GM18502 (cell line): ENCODE data around the gene ETDC.
"Not testable (repeated sequence)": the region's sequence is repeated elsewhere in the genome, so short reads cannot be mapped to it uniquely, and the experiment has no call there.

ENCODE experiments used
- ATAC-seq: cut with Tn5 transposase; IDR thresholded peaks from one replicate; pipeline ENCODE4 v1.9.1; 2021; ENCODE audit warnings: mild to moderate bottlenecking; ENCODE audit not compliant: unreplicated experiment, poor library complexity

The ETDC gene

GRCh38 chrX:135309430-135309923, at the start of gene ETDC:
ETDC (plus strand) TSS chrX:135309480; CDS start chrX:135309480, 0 bp downstream.
- ATAC-seq = no peak

DNA sequence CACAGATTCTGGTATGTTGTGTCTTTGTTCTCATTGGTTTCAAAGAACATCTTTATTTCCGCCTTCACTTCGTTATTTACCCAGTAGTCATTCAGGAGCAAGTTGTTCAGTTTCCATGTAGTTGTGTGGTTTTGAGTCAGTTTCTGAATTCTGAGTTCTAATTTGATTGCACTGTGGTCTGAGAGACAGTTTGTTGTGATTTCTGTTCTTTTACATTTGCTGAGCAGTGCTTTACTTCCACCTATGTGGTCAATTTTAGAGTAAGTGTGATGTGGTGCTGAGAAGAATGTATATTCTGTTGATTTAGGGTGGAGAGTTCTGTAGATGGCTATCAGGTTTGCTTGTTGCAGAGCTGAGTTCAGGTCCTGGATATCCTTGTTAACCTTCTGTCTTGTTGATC, 48.3 kb upstream of the ETDC start:
- not testable (repeated sequence) for ATAC-seq

DNA sequence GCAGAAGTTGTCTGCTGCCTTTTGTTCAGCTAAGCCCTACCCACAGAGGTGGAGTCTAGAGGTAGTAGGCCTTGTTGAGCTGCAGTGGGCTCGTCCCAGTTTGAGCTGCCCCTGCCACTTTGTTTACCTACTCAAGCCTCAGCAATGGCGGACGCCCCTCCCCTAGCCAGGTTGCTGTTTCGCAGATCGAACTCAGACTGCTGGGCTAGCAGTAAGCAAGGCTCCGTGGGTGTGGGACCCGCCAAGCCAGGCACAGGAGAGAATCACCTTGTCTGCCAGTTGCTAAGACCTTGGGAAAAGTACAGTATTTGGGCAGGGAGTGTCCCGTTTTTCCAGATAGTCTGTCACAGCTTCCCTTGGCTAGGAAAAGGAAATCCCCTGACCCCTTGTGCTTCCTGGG, 45.9 kb upstream of the ETDC start:
- ATAC-seq = not testable (repeated sequence)

GRCh38 chrX:135264206-135264605, 45.1 kb upstream of the ETDC start:
- no peak for ATAC-seq

DNA sequence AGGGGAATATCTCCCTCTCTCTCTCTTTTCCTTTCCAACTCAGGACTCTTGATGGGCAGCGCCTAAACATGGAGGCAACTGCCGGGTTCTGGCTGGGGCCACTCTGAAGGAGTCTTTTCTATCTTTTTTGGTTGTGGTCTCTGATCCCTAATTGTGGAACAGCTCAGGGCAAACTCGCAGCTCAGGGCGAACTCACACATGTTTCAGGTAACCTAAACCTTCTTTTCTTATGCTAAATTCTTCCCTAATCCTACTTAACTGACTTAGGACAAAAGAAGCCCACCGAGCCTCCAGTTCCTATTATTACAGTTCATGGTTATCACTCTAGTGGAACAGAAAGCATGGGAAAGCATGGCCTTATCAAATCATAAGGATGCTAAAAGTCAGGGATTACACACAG, 36.1 kb upstream of the ETDC start:
- no peak for ATAC-seq

GRCh38 chrX:135275973-135276372, 33.3 kb upstream of the ETDC start:
- ATAC-seq = no peak

- ATAC-seq = no peak
Measured at GRCh38 chrX:135287266-135287823, 21.9 kb upstream of the ETDC start.

DNA sequence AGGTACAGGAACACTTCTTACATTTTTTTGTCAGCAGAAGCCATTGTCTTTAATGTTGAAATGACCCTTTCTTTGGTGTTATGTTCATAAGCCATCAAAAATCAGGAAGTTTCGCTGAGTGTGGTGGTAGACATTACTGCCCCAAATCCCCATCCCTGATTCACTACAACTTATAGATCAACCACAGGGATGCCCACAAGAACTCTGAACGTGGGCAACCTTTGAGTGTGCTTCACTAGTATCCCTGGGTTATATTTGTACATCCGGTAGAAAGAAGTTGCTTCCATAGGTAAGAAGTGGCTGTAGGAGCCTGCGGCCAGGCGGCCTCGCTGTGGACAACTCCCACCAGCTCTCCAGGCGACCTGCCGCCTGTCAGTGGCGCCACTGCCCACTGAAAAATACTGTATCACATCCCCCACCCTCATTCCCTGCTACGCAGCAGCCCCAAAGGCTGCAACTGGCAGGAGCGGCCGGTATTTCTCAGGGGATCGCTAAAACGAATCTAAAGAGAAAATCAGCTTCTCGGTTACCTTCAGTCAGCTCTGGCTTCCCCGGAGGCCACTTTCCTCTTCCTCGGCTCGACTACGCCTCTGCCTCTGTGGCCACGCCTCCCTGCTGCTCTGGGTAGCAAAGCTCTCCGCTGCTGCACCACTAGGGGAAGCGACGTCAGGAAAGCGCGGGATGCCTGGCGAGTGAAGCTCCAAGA, 13.9 kb upstream of the ETDC start:
- peak; percentile 100 for ATAC-seq

DNA sequence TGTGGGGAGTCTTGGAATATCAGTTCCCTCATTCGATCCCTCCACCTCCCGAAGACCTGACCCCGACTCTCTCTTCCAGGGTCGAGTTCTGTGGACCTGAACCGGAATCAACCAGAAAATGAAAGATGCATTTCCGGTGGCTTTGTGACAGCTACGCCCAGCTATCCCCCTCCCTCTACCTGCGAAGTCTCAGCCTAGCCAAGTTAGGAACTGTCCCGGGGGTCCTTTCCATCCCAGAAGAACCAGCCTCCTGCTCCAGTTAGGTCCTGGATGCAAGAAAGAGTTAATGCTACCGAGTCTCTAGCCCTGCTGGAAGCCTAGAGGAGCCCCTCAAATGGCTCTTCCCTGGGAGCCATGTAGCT, 13.4 kb upstream of the ETDC start:
- peak; percentile 73 for ATAC-seq

DNA sequence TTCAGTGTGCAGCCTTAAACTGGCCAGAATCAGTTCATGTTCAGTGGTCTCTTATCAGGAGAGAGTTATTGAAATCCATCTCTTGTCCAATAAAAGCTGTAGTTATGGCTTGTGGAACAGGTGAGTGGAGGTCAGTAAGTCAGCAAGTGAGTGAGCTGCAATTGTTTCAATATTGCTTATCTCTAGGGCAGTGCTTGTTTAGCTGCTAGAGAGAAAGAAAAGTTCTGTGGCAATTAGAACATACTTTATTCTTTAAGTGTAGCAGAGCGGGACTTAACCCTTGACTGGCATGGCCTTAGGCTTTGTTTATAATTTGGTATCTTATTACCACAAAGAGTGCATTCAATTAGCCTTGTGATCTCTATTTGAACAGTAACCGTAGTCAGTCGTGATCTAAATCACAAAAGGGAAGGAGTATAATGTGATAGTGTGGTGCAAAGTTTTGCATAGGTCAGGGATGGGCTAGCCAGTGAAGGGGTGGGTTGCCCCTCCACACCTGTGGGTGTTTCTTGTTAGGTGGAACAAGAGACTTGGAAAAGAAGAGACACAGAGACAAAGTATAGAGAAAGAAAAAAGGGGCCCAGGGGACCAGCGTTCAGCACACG, 6.9 kb upstream of the ETDC start:
- ATAC-seq = no peak

DNA sequence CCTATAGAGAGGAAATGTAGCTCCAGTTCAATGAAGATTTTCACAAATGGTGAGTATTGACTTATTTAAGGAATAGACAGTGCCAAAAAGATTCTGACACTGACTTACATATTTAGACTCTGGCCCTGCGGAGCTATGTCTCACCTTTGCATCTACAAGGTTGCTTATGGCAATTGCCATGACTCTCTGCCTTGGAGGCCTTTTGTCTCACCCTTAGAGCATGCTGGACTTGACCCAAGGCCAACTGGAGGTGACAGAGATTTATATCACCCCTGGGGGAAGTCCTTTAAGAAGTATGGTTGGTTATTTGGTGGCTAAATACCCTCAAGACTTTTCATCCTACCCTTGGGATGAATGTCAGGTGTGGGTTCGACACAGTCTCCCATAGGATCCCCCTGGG, 4.5 kb upstream of the ETDC start:
- no peak for ATAC-seq

DNA sequence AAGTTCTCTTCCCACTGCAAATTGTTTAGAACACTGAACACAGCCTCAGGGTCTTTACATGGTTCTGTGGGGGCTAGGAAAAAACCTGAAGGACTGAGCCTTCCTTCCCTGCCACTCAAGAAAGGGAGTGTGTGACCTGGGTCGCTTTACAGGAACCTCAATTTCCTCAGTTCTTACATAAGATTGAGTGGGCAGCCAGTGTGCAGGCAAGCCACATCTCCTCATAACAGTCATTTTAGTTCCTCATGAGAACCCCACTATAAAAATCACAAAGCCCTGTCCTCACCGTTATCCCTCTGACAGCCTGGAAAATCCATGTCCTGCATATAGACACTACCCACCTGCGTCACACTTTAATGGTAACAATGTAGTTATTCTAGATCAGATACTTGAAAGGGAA, 2.1 kb upstream of the ETDC start:
- ATAC-seq = no peak

DNA sequence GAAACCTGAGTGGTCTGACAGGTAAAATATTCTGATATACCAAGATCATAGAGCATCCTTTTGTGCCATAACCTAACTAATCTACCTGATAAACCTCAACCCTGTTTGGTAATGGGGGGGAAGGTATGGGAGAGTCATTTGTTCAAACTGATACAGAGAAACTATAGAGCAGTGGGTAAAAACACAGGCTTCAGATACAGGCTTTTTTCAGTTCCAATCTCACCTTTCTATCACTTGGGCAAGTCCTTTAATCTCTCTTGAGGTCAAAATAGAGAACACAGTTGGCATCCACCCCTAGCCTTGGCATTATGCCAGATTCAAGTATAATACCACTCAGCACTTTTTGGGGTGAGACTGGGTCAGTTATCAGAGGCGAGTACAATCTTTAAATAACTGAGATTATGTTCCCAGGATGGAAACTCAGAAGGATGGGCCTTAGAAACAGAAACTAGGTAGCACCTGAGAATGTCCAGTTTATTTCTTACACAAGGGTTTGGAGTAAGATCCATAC, 880 bp upstream of the ETDC start:
- ATAC-seq = no peak

GRCh38 chrX:135315864-135316263, 6.6 kb downstream of the ETDC start:
- ATAC-seq = peak; percentile 56

DNA sequence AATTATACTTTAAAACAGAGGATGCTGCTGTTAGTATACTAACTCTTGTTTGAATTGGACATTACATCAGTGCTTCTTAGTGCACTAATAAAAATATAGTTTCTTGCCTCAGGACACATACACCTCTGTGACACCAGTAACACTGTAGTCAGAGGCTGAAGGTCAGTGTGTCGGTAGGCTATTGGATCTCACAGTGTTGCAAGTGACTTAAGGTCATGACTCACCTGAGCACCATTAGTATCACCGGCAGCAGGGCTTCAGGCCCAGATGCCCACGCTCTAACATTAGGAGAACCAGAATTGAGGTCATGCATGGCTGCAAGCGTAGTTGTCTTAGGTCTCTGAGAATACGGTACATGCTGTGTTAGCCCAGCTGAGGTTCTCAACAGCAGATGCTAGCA, 15.2 kb downstream of the ETDC start:
- ATAC-seq = no peak

DNA sequence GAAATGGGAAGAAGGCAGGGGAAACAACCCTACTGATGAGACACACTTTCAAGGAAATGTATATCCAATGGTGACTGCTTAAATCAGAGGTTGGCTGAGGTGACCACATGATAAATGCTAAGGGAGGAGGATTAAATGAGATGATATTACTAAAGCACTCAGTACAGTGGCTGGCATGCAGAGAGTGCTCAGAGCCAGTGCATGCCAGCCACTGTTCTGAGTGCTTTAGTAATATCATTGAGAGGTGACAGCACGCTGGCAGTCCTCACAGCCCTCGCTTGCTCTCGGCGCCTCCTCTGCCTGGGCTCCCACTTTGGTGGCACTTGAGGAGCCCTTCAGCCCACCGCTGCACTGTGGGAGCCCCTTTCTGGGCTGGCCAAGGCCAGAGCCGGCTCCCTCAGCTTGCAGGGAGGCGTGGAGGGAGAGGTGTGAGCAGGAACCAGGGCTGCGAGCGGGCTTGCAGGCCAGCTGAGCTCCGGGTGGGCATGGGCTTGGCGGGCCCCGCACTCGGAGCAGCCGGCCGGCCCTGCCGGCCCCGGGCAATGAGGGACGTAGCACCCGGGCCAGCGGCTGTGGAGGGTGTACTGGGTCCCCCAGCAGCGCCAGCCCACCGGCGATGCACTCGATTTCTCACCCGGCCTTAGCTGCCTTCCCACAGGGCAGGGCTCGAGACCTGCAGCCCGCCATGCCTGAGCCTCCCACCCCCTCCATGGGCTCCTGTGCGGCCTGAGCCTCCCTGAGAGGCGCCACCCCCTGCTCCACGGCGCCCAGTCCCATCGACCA, 15.9 kb downstream of the ETDC start:
- not testable (repeated sequence) for ATAC-seq

DNA sequence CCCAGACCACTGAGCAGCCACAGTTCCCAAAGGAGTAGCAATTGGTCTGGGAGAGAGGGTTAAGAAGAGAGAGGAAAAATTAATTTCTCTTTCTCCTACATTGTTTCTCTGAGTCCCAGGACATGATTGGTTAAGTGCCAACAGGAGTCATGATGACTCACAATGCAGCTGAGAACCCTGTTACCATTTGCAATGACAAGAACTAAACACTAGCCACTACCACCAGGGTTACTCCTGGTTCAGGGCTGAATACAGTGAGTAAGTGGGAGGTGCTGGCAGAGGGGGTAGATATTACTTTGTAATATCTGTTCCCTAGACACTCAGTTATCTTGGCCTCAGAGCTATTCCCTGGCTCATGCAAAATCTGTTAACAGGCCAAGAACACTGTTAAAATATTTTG, 18.0 kb downstream of the ETDC start:
- no peak for ATAC-seq

GRCh38 chrX:135328421-135329005, 19.2 kb downstream of the ETDC start:
- no peak for ATAC-seq

GRCh38 chrX:135330706-135331105, 21.4 kb downstream of the ETDC start:
- ATAC-seq = no peak

- ATAC-seq = no peak
Measured at GRCh38 chrX:135331525-135331924, 22.2 kb downstream of the ETDC start.
